Stimulated activated CD4-positive, alpha-beta T cell treated with anti-CD3 and anti-CD28 coated beads, Interleukin-2, amount 100 ng/mL, for 4 hours (primary cell): ENCODE data around the gene PLEKHA7.

ENCODE experiments used
- DNase-seq: peaks from one replicate; pipeline ENCODE4 v3.0.0-alpha.2; 2020; ENCODE audit warnings: low read depth

Gene PLEKHA7

DNA sequence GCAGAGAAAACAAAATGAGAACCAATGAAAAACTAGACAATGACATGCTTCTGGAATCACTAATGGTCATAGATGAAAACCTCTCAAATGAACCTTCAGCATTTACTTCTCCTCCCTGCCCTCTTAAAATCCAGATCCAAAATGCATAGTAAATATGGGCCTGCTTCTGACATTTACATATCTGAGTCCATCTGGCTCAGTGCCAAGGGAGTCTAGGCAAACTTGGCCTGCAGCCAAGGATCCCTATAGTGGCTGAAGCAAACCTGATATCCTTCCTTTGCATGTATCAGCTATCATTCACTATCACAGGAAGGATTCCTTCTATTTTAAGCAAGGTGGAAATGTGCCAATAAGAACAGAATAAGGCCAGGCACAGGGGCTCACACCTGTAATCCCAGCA lies 170.9 kb downstream of the PLEKHA7 start:
- no peak for DNase-seq

DNA sequence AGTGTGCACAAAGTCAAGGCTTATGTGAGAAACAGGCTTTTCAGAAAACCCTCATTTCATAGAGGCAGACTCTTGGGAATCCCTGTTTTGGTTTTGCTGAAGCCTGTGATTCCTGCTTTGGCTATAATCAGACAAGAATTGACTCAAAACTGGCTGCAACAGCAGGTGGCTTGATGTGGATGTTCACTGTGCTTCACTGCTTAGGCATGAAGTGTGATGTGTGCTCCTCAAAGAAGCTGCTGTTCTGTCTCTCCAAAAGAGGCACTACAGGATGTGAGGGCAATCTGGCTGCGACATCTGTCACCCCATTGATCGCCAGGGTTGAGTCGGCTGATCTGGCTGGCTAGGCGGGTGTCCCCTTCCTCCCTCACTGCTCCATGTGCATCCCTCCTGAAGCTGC lies 172.2 kb downstream of the PLEKHA7 start:
- DNase-seq: no peak

DNA sequence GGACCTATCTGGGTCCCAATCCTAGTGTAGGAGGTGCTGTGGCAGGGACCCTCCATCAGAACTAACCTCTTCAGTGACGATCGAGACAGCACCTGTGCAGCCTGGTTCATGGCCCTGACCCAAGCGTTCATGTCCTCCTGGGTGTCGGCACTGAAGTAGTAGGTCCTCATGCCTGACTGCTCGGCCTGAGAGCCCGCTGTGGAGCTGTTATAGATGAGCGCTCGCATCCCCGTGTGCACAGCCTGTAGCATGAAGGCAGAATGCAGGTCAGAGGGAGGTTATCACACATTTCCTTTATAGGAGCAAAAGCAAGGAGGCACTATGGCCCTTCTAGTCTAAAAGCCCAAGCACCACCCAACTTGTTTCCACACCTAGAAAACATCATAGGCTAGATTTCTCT lies 172.7 kb downstream of the PLEKHA7 start:
- no peak for DNase-seq

DNA sequence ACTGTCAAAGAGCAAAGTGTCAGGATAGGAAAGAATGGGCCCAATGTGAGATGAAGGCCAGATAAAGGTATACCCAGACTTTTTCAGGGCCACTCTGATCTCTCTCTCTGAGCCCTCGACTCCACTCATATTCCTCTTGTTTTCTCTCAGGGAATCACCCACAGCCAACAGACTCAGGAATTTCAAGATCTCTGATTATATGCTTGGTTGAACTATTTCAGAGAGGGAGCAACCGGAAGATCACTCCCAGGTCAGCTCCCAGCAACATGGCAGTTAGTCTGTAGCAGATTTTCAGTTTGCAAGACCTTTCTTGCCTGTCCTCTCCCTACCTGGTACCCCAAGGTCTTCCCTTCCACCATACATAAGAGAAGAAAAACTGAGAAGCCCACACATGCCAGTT lies 173.3 kb downstream of the PLEKHA7 start:
- DNase-seq: no peak

DNA sequence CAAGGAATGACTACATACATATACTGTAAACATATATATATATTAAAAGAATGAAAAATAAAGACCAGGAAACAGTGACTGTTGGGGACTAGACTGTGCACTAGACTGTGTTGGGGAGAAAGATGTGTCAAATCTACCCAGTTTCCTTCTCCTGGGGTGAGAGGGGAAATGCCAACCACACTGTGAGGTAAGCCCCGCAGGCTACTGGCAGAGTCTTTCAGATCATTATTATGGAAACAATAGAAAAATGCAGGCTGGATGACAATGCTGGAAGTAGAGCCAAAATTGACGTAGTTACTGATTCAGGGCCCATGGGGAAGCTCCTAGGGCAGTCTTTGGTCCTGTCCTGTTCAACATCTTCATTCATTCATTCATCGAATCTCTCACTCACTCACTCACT lies 174.4 kb downstream of the PLEKHA7 start:
- DNase-seq: no peak

DNA sequence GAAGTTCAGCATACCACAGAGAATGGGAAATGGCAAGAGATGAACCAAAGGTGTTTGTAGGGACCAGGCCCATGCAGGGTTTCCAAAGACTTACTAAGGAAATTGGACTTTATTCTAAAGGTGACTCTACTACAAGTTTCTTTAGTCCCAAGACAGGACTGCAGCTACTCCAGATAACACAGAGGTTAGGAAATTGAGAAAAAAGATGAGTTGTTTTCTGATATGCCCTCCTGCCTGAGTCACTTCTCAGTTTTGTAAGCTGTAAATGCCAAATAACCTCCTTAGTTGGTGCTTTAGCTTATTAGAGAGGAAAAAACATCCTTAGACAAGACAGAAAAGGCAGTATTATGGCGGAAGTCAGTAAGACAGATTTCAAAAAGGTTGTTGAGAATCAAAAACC lies 179.8 kb downstream of the PLEKHA7 start:
- DNase-seq: no peak

DNA sequence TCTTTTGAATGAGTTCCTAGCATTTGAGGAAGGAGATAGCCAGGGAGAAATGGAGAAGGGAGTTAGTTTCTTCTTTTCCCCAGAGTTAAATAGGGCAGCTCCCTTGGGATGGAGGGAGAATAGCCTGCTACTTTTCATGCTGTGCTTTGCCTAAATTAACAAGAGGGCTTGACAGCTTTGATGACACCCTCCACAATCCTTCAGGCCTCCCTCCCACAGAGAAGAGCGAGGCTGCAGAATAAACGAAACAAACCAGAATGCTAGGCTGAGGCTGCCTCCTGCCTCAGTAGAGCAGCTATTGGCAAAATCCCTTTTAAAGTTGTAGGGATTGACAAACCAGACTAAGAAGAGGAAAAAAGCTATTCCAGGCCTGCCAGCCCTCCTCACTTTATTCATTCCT lies 181.2 kb downstream of the PLEKHA7 start:
- no peak for DNase-seq

DNA sequence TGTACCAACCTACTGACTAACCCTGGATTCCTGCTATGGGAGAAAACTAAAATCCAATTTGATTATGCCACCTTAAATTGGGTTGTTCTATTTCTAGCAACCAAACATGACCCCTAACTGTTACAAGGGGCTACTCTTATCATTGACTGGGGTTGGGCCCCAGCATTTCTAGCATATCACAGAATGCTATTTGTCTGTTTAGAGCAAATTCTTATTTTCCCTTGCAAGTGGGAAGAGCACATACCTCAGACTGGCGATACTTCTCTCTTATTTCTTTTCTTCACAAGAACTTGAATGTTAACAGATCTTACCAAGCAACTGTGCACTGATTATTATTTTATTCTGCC lies 182.0 kb downstream of the PLEKHA7 start:
- DNase-seq: no peak

DNA sequence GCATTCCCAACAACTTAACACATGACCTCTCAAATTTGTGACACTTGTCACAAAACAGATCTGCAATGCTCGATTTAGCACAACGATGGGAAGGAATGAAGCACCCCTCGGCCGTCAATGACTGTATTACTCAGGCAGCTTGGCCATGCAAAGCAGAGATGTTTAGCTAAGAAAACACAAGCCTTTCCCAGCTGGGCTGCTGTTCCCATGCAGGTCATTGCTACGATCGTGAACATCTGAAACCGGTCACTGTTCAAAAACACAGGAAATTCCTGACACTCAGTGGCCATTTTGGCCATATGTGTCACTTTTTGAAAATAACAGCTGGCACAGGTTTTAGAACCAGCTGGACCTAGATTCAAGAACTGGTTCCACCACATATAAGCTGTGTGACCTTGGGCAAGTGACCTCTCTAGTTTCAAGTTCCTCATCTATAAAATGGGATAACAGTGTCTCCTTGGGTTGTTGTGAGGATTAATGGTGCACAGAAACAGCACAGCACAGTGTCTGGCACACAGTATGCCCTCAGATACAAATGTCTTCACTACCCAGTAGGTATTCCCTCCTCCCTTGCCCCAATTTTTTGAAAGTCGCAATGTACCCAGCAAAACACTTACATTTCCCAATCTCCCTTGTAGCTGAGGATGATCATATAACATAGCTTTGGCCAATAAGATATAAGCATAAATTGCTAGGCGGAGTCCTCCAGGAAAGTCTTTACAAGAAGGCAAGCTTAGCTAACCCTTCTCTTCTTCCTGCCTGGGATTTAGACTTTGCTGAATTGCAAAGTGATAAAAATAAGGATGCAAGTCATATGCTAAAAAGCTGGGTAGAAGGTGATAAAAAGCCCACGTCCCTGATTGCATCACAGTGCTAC lies 182.7 kb downstream of the PLEKHA7 start:
- DNase-seq: no peak

DNA sequence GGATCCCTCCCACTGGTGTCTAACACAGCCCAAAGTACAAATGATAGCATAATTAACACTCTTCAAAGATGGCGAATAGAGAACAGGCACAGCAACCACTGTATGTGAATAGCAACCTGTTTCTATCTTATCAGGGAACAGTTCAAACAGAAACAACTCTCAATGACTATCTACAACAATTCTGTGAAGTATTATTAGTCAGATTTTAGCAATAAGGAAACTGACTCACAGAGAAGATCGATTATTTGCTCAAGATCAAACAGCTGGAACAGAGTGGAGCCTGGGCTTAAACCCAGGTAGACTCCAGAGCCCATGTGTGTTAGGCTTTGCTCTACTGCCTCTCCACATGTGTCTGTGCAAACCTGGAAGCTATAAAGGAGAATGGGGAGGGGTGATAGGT lies 187.1 kb downstream of the PLEKHA7 start:
- DNase-seq: no peak

DNA sequence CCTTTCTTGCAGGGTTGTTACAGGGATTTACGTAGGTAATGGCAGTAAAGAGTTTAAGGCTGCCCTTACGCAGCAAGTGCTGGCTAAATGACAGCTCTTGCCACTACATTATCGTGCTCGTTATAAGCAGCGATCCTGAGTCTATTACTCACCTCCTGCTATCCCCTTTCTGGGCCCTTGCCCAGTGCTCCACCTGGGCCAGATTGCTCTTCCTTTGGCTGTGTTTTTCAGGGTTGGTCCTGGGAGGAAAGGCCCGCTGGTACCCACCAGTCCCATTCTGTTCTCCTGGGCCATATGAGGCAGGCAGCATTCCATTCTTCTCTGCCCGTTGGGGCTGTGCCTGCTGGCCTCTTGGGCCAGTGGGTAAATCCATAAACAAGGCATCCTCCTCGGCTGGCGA lies 188.2 kb downstream of the PLEKHA7 start:
- no peak for DNase-seq

DNA sequence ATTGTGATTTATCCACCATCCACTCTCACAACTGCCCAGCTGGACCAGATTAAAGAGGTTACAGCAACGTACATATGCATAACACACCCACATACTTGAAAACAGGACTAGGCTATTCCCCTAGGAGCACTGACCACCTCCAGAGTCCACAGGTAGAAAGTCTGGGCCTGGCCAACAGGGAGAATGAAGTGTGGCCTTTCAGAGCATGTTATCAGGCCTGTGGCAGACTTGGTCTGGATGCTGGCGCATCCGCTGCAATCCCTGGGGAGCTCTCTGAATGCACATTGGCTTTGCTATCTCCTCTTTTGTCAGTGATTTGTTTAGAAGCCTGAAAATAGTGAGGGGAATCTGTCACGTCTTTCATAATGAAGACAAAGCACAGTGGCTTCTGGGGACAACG lies 189.1 kb downstream of the PLEKHA7 start:
- DNase-seq: no peak

DNA sequence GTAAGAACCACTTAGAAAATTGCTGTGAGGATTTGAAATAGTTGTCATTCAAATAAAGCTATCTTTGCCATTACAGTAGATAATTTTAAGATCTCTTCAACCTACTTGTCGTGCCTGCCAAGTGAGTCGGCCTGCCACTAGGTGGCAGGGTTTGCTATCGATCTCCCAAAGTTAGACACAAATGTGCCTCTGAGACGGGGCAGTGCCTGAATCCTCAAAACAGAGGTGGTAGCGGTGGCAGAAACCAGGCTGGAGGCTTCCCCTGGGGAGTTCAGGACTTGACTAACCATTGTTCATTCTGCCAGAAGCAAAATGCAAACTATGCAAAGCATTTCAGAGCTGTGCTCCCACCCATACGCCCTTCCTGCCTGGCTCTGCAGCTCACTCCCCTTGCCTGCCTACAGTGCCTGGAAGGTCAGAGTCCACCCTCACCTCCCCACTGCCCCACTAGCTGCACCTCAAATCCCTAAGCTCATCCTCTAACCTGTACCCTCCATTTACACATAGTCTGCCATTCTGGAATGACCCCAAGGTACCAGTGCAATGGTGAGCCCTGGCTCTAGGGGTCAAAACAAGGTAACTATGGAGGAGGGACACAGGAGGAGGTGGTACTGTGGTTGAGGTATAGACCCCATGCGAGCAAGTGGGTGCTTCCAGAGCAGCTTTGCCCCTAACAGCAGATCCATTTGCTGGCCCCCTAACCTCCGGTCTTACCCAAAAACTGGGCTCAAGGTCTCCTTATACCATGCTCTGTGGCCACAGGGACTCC lies 193.7 kb downstream of the PLEKHA7 start:
- peak; percentile 53 for DNase-seq

DNA sequence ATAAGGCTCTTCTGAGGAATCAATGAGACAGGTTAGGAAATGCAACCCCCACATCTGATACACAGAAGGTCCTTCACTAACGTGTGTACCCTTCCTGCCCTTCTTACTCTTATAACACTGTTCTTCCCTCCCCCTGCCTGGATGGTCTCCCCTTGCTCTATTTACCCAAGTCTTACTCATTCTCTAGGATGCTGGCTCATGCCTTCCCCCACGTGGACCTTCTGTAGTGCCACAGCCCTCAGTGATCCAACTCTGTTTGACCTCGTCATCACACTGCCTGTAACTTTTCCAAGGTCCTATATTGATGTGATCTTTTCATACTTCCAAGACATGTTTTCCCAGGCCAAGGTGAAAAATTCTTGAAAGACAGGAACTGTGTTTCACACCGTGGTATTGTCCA lies 195.9 kb downstream of the PLEKHA7 start:
- DNase-seq: no peak

DNA sequence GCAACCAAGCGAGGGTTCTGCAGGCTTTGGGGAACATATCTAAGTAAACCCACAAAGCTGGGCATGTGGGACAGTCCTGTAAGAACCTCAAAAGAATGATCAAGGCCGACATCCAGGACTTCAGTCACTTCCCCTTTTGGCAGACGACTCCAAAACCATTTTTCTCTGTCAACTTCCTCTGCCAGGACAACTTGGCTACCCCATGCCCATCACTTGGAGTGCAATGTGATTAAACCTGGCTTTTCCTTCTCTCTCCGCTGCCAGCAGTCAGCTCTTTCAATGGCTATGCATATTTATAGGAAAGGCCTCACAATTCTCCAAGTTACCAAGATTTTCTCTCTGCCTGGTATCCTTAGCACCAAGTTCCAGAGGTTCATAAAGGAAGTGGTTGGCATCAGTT lies 196.9 kb downstream of the PLEKHA7 start:
- no peak for DNase-seq

DNA sequence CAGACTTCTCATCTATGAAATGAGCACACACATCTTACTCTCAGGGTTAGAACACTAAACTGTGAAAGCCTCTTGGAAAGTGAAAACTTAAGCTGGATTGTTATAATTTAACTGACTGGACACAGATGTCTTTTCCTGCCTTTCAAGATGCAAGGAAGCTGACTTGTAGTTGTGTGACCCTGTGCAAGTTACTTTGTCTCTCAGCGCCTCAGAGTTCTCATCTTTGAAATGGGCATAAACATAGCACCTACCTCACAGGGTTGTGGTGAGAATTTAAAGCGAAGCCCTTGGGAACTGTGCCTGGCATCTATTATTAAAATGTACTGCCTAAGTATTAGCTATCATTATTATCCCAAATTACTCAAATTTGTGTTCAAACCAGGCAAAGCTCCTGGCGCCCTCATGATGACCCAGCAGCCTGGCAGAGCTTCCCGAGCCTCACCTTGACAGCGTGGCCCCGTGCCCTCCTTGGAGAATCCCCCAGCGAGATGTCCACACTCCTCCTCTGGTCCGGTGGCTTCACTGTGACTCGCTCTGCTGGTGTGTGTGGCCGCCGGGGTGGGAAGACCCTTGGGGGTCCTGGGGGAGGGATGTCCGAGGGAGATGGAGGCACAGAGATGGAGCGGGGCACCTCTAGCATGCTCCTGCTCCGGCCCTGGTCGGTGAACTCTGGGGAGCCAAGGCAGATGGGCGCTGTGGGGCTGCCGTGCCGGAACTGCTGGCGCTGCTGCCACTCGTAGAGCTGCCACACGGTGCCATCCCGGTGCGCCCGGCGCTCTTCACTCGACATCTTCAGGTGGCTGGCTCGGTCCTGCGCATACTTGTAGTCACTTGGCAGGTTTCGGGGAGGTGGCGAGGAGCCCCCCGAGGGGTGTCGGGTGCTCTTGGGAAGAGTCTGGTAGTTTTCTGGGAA lies 197.6 kb downstream of the PLEKHA7 start:
- DNase-seq: no peak

DNA sequence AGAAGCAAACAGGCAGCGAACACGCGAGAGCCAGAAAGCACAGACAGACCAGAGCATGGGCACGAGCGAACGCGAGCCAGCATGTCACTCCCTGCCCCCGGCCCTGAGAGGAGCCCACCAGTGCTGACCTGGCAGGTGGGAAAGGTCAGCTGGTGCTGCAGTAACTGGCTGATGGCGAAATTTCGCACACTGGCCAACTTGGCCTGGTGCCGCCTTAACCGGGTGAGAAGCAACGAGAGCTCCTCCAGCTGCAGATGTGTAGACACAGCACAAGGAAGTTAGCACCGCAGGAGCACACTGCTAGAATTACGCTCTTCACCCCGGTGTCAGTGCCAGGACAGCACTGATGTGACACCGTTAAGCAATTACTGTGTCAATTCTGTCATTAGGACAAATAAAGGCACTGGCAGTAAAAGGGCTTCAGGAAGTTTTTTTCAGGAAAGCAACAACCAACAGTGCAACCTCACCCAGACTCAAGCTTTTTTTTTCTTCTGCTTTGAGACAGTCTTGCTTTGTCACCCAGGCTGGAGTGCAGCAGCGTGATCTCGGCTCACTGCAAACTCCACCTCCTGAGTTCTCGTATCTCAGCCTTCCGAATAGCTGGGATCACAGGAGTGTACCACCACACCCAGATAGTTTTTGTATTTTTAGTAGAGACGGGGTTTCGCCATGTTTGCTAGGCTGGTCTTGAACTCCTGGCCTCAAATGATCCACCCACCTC lies 199.0 kb downstream of the PLEKHA7 start:
- DNase-seq: no peak

DNA sequence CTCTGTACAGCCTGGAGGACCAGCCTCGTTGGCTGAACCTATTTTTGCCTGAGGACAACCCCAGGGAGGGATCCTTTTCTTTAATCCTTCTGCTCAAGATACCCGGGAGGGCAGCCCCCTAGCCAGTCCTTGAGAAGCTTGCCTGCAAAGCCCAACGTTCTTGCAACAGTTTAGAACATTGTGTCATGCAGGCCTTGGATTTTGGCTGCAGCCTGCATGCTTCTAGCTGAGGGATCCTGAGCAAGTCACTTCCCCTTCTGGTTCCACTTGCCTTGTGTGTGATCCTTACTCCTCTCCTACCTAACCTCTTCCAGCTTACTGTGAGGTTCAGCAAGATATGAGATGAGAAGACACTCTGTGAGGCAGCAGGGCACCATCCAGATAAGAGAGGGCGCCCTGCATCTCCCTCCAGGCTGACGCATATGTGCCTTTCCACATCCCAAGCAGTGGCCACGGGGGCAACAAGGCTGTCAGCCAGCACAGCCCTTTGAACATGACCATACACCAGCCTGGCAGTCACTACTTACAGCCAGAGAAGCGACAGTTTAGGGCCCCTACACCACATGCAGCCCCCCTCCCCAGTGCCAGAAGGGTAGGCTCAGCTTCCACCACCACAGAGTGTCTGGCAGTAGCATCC lies 199.7 kb downstream of the PLEKHA7 start:
- no peak for DNase-seq

DNA sequence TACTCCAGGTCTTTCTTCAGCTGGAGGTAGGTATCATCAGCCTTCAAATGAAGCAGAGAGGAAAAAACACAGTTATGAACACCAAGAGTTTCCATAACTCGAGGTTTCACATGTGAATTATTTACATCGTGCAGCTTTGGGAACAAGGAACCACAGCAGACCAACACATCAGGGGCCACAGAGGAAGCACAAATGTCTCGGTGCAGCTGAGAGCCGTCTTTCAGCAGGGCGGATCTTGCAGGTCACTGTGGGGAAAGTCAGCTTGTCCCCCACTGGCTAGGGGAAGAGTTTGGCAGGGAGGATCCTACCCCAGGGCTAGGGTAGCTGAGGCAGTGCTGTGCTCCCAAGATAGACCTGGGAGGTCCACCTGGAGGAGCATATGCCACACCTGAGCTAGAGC lies 201.1 kb downstream of the PLEKHA7 start:
- no peak for DNase-seq

DNA sequence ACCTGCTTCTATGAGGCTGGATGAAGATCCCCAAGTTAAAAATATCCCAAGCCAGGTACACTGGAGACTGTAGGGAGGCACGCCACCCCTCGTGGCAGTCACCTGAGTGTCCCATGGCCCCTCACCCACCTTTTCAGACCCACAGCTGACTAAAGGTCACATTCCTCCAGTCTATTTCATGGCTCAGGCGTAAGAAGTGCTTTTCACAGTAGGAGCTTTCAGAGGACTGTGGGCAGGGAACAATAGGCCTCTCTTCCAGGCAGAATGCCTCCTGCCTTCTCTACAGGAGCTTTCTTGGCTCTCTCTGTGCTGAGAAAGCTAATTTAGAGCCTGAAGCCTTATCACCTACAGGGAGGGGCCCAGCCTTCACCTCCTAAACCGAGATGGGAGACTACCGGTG lies 201.9 kb downstream of the PLEKHA7 start:
- no peak for DNase-seq
